RKO (cell line): ENCODE measurements around the gene HOXA10.

ENCODE experiments used
- DNase-seq: peaks from one replicate; pipeline ENCODE4 v3.0.0-alpha.2; 2016; ENCODE audit warnings: low spot score

The HOXA10 gene

GRCh38 chr7:27130540-27131389, 43.4 kb downstream of the HOXA10 start, which contains the start of gene HOXA4:
HOXA4 (minus strand) TSS chr7:27130757; CDS start chr7:27130733, 24 bp downstream.
- peak; percentile 89 for DNase-seq

GRCh38 chr7:27129729-27130539, 44.2 kb downstream of the HOXA10 start:
- peak; percentile 59 for DNase-seq

GRCh38 chr7:27128776-27129728, 45.1 kb downstream of the HOXA10 start:
- no peak for DNase-seq

- DNase-seq, result no peak
Observed at GRCh38 chr7:27128034-27128433, 46.1 kb downstream of the HOXA10 start.

GRCh38 chr7:27126596-27127327, 47.4 kb downstream of the HOXA10 start:
- no peak for DNase-seq

- DNase-seq, result no peak
Observed at GRCh38 chr7:27125986-27126394, 48.1 kb downstream of the HOXA10 start.

- no peak for DNase-seq
Observed at GRCh38 chr7:27124902-27125689, 49.0 kb downstream of the HOXA10 start.

GRCh38 chr7:27124096-27124901, 49.8 kb downstream of the HOXA10 start:
- no peak for DNase-seq

- DNase-seq, result no peak
Observed at GRCh38 chr7:27123477-27124053, 50.6 kb downstream of the HOXA10 start.

- no peak for DNase-seq
Observed at GRCh38 chr7:27123007-27123476, 51.1 kb downstream of the HOXA10 start.

- no peak for DNase-seq
Observed at GRCh38 chr7:27122077-27122910, 51.8 kb downstream of the HOXA10 start.

GRCh38 chr7:27121684-27122076, 52.4 kb downstream of the HOXA10 start:
- DNase-seq, result no peak
